ENCODE results near the gene FOXC1. TPM values are rescaled to one million over a fixed set of nuclear protein-coding genes. Genes with fewer than 3 reads are reported as not detected.
A peak's percentile ranks its signal among the peaks of the same experiment; 100 is the strongest.

Gene FOXC1
- polyA plus RNA-seq, 1 donor from 2014 or later: not detected

DNA sequence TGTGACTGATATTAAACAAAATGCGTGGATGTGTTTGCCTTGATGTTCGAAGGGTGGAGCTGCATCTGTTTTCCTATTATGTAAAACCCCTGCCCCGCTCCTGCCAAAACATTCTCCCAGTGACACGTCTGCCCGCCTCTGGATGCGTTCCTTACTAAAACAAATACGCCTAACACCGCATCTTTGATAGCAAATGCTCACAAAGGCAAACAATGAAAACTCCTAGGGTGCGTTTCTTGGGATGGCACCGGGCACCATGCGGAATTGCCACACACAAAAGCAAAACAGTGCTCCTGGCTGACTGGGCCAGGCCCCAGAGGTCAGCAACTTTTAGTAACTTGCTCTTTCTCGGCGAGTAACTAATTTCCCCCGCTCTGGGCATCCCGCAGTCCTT, 9.0 kb upstream of the FOXC1 start:
- H3K27ac Mint-ChIP-seq: peak overlapping the region in 1 of 3 donors; percentile 23
- no peak overlapping the region for H3K4me3 Mint-ChIP-seq
- H3K4me1 Mint-ChIP-seq: peaks cover 3 to 5% (median 4%) of the 10 kb centered on the region in 3 donors
- H3K36me3 Mint-ChIP-seq: no peaks in the 10 kb centered on the region
- H3K27me3 Mint-ChIP-seq: peaks cover 50% of the 10 kb centered on the region
- H3K9me3 Mint-ChIP-seq: no peaks in the 10 kb centered on the region

DNA sequence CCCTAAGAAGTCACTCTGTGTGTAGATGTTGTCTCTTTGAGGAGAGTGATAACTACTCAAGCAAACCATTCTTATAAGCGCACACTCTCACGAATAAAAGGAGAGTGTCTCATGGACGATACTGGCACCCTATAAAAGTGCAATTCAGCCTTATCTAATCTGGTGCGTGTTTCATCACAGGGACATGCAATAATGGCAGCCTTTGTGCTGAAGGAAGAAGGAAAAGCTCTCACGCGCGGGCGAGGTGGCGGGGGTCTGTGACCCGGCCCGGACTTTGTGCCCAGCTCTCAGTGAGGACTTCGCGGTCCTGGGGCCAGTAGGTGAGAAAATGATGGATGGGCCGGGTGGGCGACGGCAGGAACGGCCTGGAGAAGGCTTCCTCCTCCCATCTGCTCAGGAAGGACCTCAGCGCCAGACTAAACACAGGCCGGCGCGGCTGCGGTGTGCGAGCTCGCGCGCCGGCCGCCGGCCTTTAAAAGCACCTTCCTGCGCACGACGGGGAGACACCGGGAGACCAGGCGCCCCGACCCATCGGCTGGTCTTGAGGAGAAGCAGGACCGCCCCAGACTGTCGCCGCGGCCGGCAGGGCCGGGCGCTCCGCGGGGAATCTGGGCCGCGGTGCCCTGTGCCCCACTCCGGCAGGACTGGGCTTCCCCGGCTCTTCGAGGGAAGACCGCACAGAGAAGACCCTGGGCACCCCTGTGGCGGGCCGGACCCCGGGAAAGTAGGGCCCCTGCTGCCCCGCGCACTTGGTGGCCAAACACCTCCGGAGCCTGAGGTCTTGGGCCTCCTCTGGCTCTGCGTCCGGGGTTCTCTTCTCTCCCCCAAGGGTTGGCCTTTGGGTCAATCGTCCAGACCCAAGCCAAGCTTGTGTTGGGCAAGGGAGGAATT, 8.3 kb upstream of the FOXC1 start:
- Mint-ChIP-seq H3K4me1 (peaks cover 5 to 7% (median 6%) of the 10 kb centered on the region in 3 donors), H3K36me3 (no peaks in the 10 kb centered on the region), H3K27me3 (peaks cover 56% of the 10 kb centered on the region), H3K27ac (peak overlapping the region in 1 of 3 donors; percentile 13), H3K9me3 (no peaks in the 10 kb centered on the region), H3K4me3 (no peak overlapping the region)

DNA sequence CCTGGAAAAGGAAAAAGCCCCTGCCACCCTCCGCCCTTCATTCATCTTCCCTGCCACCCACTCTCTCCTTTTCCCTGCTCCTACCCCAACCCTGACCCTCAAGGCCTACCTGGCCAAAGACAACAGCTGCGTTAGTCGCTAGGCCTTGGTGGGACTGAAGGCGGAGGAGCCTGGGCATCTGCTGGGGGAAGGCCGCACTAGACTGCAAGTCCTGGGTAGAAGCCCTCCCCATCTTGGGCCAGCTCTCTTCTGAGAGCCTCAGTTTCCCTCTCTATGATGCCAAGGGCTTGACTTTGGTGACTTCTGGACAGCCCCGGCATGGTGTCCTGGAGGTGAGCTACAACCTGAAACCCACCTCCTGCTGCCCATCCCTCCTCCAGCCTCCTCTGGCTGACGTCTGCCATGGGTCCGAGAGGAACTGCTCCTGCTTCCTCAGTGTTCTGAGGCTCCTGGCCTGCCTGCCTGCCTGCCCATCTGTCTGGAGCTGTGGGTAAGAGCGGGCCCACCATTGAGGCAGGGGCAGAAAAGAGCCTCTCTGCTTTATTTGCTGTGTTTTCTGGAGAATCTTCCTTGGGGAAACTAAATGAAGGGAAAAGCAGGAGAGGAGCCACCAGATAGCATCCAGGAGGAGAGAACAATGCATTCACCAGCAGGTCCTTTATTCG, 7.5 kb upstream of the FOXC1 start:
- H3K9me3 Mint-ChIP-seq: no peaks in the 10 kb centered on the region
- H3K4me3 Mint-ChIP-seq: no peak overlapping the region
- peaks cover 57% of the 10 kb centered on the region for H3K27me3 Mint-ChIP-seq
- H3K36me3 Mint-ChIP-seq: no peaks in the 10 kb centered on the region
- peaks cover 6 to 13% (median 10%) of the 10 kb centered on the region in 3 donors for H3K4me1 Mint-ChIP-seq
- no peak overlapping the region for H3K27ac Mint-ChIP-seq

DNA sequence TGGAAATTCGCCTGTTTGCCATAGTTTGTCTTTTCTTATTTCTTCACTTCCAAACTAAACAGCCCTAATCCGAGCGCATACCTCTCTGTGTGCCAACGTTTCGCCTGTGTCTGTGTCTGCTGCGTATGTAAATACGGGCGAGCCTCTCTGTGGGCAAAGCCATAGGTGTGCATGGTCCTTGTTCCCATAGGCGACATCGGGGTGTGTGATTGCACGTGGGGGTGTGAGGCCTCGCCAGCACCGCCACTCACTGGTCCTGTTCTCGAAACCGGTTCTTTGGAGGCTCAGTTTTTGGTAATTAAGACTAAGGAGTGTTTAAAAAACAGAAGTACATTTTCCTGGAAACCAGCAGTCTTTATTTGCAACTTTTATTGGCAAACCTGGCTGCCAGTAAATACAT, 6.0 kb upstream of the FOXC1 start:
- no peaks in the 10 kb centered on the region for H3K36me3 Mint-ChIP-seq
- peaks cover 17 to 22% (median 18%) of the 10 kb centered on the region in 3 donors for H3K4me1 Mint-ChIP-seq
- peaks cover 72% of the 10 kb centered on the region for H3K27me3 Mint-ChIP-seq
- no peak overlapping the region for H3K4me3 Mint-ChIP-seq
- H3K27ac Mint-ChIP-seq: peak overlapping the region in 1 of 3 donors; percentile 43
- H3K9me3 Mint-ChIP-seq: no peaks in the 10 kb centered on the region

DNA sequence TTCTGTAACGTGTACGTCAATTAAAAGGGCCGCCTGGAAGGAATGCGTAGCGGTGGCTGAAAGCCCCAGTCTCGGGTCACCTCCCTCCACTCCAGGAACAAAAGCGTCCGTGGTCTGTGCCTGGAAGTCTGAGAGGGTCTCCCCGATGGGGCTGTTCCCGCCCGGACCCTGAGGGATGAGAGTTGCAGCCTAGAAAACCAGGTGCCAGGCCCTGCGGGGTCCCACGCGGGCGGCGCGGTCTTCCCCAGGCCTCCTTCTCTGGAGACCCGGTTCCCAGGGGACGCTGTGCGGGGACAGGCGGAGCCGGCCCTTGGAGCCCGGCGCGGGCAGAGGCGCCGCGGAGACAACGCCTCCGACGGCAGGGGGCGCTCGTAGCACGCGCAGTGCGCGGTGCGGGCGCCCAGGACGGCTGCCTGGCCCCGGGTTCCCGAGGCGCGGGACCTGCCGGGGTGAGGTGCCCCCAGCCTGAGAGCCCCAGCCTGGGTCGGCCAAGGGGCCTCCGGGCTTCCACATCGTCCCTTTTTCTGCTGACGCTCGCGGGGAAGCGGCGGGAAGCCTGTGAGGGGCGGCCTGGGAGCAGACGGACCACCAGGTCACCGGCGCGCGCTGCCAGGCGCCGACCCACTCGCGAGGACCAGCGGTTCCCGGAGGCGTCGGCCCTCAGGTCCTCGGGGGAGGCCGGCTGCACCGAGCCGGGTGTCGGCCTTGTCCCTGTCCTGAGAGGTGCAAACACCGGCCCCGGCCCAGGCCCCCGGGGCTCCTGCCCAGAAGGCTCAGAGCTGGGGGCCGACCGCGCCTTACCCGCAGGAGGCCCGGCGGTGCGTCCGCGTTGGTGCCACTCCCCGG, 5.3 kb upstream of the FOXC1 start:
- peak overlapping the region in 1 of 3 donors; percentile 43 for H3K27ac Mint-ChIP-seq
- peaks cover 76% of the 10 kb centered on the region for H3K27me3 Mint-ChIP-seq
- H3K36me3 Mint-ChIP-seq: no peaks in the 10 kb centered on the region

DNA sequence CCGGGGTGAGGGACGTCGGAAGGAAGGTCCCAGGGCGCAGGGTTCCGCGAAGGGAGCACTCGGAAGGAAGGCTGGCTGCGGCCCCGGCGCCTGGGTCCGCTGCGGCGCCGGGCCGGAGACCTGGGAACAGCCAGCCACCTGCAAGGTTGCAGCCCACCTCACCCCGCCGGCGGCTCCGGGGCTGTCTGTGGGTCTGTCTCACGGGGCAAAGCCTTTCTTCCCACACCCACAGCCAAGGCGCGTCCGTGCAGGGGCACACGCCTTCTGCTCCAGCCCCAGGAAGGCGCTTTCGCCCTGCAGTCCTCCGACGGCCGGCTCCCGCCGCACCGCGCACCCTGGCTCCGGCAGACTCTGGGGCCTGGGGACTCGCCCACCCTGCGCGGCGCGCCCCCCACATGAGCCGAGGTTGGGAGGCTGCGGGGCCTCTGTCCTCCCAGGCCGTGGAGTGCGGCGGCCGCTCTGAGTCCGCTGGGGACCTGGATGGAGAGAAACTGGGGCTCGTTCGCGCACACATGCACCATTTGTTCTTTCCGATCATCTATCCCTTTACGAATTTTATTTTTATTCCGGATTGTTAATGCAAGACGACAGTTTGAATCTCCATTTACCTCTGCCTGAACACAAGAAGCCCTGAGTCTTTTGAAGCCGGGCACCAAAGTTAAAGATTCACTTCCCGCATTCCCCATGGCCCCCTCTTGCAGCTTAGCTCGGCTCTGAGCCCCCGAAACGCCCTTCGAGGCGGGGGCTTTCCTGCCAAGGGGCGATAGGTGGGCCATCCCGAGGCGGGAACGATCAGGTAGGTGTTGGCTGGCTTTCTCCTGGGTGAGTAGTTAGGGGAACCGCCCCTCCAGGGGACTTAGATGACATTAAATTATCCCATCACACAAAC, 4.5 kb upstream of the FOXC1 start:
- no peaks in the 10 kb centered on the region for H3K9me3 Mint-ChIP-seq
- H3K27me3 Mint-ChIP-seq: peaks cover 70% of the 10 kb centered on the region
- peak overlapping the region; percentile 55 to 89 (median 74) for H3K4me3 Mint-ChIP-seq
- peak overlapping the region; percentile 80 to 97 (median 85) for H3K27ac Mint-ChIP-seq
- H3K36me3 Mint-ChIP-seq: no peaks in the 10 kb centered on the region
- peaks cover 17 to 23% (median 19%) of the 10 kb centered on the region in 3 donors for H3K4me1 Mint-ChIP-seq

More for the DNA sequence above, 5.3 kb upstream of the FOXC1 start:
- peaks cover 17 to 23% (median 19%) of the 10 kb centered on the region in 3 donors for H3K4me1 Mint-ChIP-seq
- no peaks in the 10 kb centered on the region for H3K9me3 Mint-ChIP-seq
- H3K4me3 Mint-ChIP-seq: no peak overlapping the region

DNA sequence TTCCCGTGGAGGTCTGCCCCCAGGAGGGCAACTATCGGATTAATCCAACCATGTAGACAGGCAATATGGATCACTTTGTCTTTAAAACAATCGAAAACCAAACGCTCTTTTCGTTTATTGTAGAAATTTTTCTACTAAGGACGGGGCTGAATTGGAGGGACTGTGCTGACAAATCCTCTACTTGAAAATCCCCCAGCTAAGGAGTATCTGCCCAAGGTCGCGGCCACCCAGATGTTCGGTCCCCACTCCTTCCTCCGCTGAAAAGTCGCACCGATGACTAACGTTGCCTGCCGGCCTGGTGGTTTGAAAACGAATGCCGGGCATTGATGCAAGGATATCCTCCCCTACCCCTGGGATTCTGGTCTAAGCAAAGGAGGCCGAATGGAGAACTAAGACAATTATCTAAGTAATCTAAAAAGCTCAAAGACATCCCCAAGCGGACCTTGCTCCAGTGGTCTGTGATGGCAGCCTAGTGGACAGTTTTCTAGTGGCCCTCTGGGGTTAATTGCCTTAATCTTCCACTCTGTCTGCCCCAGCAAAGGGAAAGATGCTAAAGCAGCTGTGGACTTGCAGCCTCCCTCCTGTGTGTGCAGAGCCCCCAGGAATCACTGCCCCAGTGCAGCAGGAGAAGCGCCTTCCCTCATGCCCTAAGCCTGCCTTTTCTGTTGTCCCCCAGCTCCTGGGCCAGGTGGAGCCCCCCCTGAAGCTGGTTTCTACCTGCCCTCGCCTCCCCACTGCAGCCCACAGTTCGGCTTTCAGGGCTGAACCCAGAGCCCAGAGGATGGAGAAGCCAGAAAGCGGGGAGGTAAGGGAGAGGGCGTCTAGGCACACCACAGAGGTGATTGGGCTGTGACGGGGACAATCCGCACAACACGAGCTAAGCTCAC, 3.6 kb upstream of the FOXC1 start:
- H3K4me3 Mint-ChIP-seq: peak overlapping the region; percentile 67 to 91 (median 79)
- peaks cover 21 to 26% (median 22%) of the 10 kb centered on the region in 3 donors for H3K4me1 Mint-ChIP-seq
- peak overlapping the region; percentile 73 to 97 (median 80) for H3K27ac Mint-ChIP-seq
- peaks cover 0 to 3% (median 0%) of the 10 kb centered on the region in 3 donors for H3K9me3 Mint-ChIP-seq
- H3K27me3 Mint-ChIP-seq: peaks cover 66% of the 10 kb centered on the region
- H3K36me3 Mint-ChIP-seq: no peaks in the 10 kb centered on the region

DNA sequence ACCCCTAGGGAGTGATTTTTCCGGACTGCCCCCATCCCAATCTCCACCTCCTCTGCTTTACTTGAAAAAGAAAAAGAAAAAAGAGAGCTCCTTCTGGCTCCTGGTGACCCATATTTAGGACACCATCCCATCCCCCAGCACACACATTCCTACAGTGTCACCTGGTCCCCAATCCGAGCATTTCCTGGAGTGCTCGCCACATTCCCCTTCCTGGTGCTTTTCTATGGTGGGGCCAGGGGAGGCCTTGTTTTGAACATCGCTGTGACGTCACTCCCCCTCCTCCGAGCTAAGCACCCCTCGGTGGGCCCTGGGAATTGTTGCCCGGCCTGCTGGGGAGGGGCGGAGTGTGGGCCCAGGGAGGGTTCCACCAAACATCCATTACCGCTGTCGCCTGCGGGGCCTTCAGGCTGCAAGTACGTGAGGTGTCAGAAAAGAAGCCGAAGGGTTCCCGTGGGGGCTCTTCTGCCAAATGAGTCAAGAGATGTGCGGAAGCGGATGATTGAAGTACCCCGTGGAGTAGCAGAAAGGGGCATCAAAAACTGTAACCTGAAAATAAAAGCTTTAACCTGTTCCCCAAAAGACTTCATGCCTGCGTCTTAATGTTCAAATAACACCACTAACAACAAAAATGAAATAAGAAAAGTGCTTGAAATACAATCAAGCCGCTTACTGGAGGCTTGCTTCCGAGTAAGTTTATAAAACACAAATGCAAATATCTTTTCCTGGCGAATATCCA, 2.8 kb upstream of the FOXC1 start:
- H3K27ac Mint-ChIP-seq: peak overlapping the region; percentile 68 to 88 (median 80)
- H3K4me1 Mint-ChIP-seq: peaks cover 23 to 27% (median 24%) of the 10 kb centered on the region in 3 donors
- H3K36me3 Mint-ChIP-seq: no peaks in the 10 kb centered on the region

DNA sequence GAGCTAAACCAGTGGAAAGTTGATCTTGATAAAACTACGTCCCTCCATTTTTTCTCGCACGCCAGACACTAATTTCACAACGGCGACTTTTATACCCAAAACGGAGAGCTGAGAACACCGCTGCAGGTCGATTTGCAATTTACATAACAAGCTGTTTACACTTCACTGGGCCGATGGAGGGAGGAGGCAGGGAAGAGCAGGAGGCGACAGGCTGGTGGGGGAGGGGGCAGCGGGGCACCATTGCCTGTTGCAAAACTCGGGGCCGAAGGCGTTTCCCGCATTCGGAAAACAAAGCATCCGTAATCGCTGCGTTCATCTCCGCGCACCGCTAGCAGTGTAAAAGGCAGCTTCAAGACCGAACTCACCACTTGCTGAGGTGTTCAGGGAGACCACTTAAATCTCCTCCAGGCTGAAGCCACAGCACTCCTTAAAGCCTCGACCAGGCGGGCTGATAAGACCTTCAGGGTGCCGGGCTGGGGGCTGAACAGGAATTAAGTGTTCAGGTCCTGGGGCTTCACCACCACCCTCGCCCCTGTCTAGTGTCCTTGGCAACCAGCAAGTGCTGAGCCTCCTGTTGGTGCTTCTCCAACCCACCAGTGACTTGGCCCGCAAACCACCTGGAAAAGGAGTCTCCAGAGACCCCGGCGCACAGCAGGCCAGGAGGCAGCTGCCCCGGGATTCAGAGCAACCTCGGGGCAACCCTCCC, 2.0 kb upstream of the FOXC1 start:
- Mint-ChIP-seq H3K4me1 (peaks cover 27 to 32% (median 28%) of the 10 kb centered on the region in 3 donors), H3K9me3 (peaks cover 0 to 9% (median 0%) of the 10 kb centered on the region in 3 donors), H3K27me3 (peaks cover 60% of the 10 kb centered on the region), H3K36me3 (no peaks in the 10 kb centered on the region), H3K27ac (peak overlapping the region; percentile 80 to 93 (median 88)), H3K4me3 (peak overlapping the region; percentile 63 to 91 (median 74))

More for the DNA sequence above, 2.8 kb upstream of the FOXC1 start:
- Mint-ChIP-seq H3K4me3 (peak overlapping the region; percentile 62 to 91 (median 79)), H3K27me3 (peaks cover 63% of the 10 kb centered on the region), H3K9me3 (peaks cover 0 to 5% (median 0%) of the 10 kb centered on the region in 3 donors)

DNA sequence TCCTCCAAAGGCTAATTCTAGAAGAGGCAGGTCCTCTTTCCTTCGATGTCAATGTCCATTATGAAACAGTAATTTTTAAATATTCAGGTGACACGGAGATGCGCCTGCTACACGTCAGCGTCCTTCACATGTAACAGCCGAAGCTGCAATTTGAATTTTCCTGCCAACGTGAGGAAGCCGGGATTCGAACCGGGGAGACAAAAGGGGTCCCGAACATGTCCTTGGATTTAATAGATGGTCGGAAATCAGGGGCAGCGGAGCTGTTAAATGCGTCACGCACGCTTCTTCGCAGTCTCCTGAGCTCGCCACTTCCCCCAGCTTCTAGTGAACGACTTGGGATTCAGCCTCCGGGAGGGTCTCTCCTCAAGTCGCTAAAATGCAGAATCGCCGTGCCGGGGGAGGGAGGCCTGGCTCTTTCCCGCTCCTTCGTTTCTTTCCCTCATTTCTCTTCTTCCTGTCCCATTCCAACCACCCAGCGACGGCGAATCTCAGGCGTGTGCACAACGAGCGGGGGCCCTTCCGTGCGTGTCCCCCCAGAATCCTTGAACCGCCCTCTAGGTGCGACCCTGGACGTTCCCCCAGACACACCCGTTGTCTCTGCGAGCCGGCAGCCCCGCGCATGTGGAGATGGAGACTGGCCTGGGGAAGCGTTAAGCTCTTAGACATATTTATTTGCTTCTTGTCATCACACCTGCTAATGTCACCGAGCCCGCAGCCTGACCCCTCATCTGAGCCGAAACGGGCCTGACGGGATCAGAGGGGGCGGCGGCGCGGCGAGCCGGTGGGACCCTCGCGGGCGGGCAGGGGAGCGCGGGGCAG, 1.3 kb upstream of the FOXC1 start:
- H3K4me1 Mint-ChIP-seq: peaks cover 28 to 32% (median 32%) of the 10 kb centered on the region in 3 donors
- H3K4me3 Mint-ChIP-seq: peak overlapping the region; percentile 63 to 91 (median 78)
- H3K36me3 Mint-ChIP-seq: no peaks in the 10 kb centered on the region
- H3K27me3 Mint-ChIP-seq: peaks cover 58% of the 10 kb centered on the region
- H3K9me3 Mint-ChIP-seq: peaks cover 0 to 9% (median 0%) of the 10 kb centered on the region in 3 donors
- H3K27ac Mint-ChIP-seq: peak overlapping the region; percentile 80 to 93 (median 88)

DNA sequence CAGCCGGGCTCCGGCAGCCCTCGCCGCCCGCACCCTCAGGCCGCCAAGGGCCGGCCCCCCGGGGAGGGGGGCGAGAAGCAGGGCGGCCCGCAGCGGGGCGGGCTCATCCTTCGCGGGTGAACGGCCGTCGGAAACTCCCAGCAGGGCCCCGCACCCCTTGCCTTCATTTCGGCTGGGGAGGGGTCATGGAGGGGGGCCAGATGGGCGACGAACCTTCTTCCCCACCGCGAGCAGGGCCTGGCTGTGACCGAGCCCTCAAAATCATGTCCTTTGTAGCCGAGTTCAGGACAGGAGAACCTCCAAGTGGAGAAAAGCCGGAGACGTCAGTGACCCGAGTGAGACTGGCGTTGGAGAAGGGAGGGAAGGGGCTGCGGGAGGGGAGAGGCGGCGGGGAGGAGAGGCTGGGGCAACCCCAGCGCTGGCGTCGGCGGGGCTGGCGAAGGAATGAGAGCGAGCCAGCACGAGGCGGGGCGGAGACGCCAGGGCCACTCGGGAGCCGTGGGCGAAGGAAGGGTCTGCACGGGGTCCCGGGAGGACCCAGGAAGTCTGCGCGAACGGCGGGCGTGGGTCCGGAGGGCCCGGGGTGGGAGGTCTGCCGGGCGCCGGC, 571 bp upstream of the FOXC1 start:
- Mint-ChIP-seq H3K36me3 (no peaks in the 10 kb centered on the region), H3K9me3 (peaks cover 0 to 9% (median 0%) of the 10 kb centered on the region in 3 donors), H3K27me3 (peaks cover 54% of the 10 kb centered on the region), H3K27ac (peak overlapping the region in 2 of 3 donors; percentile 80 to 88), H3K4me1 (peaks cover 28 to 33% (median 32%) of the 10 kb centered on the region in 3 donors), H3K4me3 (peak overlapping the region; percentile 75 to 91 (median 84))
